RCC 7860 (cell line): ENCODE results near the gene CTSH.
"Not testable (repeated sequence)": the region's sequence is repeated elsewhere in the genome, so short reads cannot be mapped to it uniquely, and the experiment has no call there.

Experiments used
- DNase-seq: peaks from one replicate; pipeline ENCODE4 v3.0.0-alpha.2; 2015; ENCODE audit warnings: low spot score
- FAIRE-seq: peaks from 2 replicates; lab custom pipeline; 2012; peaks lifted over from hg19 to GRCh38; lab: Jason Lieb, UNC

The CTSH gene

DNA sequence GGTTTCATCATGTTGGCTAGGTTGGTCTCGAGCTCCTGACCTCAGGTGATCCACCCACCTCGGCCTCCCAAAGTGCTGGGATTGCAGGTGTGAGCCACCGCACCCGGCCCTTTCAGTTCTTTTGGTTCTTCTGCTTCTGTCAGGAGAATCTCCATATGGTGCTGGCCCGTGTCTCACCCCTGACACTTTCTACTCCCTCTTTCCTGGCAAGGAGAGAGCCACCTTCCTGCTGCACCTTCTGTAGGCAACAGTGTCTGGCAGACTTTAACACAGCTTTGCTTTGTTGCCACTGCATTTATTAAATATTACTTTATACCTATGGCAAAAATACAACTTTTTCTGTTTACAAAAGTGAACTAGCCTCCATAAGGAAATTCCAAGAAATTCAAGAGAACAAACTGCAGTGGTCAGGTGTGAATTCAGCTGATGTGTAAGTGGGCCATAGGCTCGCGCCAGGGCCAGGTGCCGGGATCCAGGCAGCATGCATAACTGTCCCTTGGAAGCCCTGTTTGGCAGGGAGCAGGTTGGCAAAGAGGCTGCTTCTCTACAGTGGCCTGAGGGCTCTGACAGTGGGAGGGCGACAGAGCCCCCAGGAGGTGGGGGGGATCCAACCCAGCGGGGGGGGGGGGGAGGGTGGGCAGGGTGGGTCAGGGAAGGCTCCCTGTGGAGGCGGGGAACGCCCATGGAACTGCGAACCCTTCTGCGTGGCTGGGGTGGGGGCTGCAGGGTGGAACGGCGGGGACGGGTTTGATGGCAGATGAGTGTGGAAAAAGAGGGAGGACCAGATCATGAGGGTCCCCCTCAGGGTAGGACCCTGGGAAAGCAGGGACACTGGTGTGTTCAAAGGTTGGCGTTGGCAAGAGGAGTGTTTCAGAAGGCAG is 21.1 kb downstream of the CTSH start:
- DNase-seq, result no peak
- FAIRE-seq, result no peak

DNA sequence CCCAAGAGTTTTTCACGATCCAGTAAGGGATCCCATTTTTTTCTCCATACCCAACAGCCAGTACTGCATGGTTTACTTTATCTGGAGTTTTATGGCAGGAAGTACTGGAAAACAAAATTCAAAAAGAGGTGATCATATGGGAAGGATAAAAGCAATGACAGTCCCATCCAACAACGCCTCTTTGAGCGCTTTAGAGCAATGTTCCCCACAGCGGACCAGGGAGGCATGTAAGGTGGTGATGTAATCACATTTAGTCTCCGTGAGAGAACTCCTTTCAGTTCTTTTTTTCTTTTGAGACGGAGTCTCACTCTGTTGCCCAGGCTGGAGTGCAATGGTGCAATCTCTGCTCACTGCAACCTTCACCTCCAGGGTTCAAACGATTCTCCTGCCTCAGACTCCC is 21.8 kb downstream of the CTSH start:
- FAIRE-seq (no peak), DNase-seq (no peak)

DNA sequence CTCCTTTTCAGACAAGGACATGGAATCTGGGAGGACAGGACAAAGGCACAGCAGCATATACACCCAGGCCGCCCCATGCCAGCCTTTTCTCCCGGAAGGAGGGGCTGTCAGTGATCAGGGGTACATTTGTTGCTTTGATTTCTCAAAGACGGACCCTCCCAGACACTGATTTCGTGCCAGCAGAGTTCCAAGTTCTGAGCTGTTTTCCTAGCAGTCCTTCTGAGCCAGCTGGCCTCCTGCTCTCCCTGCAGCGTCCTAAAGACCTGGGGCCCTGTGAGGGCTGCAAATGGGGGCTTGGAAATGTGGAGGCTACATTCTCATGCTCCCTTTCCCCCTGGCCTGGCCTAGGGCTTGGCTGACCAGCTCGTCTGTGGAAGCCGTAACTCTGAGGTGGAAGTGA is 22.3 kb downstream of the CTSH start:
- DNase-seq (no peak), FAIRE-seq (no peak)

DNA sequence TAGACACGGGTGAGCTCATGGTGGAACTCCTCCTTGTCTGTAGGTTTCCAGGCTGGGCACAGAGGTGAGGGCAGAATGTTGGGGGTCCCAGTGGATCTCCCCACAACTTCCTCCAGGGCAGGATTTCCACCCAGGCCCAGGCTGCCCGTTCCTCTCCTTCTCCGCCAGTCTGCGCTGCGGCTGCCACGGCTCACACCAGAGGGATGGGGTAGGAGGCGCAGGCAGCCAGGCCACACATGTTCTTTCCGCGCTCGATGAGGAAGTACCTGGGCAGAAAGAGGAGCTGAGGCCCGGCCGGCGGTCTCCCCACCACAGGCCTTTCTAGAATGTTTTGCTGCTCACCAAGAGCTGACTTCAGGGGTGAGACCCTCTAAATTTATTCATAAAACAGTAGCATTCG is 22.9 kb downstream of the CTSH start:
- no peak for DNase-seq
- no peak for FAIRE-seq

GRCh38 chr15:78921517-78921916 is 23.3 kb downstream of the CTSH start:
- FAIRE-seq, result no peak

DNA sequence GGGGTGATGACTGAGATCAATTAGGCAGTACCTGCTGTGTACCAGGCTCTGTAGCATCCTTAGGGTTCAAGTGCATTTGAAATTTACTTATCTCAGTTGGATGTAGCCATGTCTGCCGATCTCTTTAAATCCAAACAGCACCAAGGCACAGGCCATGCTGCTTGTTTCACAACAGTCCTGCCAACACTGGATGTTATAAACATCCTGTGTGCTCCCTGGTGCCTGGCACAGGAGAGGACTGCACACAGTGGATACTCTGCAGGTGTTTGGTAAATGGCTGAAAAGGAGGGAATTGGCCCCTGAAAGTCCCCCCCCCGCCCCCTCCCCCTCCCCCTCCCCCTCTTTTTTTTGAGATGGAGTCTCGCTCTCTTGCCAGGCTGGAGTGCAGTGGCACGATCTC is 27.0 kb downstream of the CTSH start:
- FAIRE-seq (no peak), DNase-seq (no peak)

More at GRCh38 chr15:78921517-78921916, 23.3 kb downstream of the CTSH start:
- no peak for DNase-seq

DNA sequence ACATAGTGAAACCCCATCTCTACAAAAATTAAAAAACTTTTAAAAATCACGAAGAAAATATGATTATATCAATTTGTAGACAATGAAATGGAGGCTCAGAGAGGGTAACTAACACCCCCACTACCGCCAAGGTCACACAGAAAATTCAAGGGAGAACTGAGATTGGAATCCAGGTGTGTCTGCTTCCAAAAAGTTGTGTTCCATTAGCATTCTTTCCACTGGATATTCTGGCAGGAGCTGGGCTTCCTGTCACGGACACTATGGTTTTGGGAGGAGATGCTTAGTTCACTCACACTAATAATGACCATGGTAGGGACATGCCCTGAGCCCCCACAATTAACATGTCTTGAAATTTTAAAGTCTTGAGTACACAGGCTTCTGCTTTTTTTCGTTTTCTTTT is 28.8 kb downstream of the CTSH start:
- no peak for DNase-seq
- FAIRE-seq, result no peak

GRCh38 chr15:78915341-78916087 is 29.3 kb downstream of the CTSH start:
- FAIRE-seq, result no peak

DNA sequence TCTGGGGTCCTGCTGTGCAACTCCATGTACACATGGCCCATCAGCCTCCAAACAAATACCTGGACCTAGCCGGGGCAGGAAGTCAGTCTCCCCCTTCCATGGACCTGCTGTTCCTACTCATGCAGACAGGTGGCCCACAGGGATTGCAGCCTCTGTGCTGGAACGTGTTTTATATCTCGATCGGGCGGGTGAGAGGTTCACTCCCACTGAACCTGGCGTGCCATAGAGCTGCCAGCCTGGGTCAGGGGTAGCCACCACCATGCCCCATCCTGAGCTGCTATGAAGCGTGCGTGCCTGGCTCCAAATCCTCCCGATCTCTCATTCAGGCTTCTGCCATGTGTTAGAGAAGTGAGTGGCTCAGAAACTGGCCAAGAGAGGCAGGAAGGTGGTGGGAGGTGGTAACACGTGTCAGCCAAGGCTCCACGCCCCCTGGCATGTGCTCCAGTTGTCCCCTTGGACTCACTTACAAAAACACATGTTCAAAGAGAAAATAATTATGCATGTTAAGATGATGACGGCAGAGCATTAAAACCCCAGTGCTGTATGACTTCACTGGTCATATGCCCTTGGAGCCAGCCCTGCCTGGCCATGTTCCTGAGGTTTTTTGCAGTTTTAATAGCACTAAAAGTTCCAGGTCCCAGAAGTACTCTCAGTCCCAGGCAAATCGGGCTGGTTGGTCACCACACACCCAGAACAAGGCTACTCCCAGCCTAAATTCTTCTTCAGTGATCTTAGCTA is 30.6 kb downstream of the CTSH start:
- DNase-seq (no peak), FAIRE-seq (no peak)

More at GRCh38 chr15:78915341-78916087, 29.3 kb downstream of the CTSH start:
- DNase-seq, result peak; percentile 36

- DNase-seq, result no peak
- no peak for FAIRE-seq
These were observed 31.8 kb downstream of the CTSH start for GRCh38 chr15:78913012-78913411.

GRCh38 chr15:78912316-78912715 is 32.5 kb downstream of the CTSH start:
- DNase-seq (no peak), FAIRE-seq (no peak)

DNA sequence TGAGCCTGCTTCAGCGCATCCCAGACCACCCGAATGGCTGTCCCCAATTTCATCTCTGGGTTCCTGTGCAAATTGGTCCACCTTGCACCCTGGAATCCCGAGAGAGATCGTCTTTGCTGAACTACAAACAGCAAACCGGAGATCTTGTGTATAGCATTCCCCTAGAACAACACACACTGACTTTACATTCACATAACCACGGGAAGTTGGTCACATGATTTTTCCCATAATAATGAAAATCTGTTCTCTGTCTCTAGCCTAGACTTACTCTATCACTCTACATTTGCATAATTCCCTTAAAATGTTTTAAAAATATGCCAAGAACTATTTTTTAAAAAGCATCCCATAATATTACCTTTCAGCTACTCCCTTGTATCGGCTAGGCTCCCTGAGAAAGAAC is 34.6 kb downstream of the CTSH start:
- DNase-seq (no peak), FAIRE-seq (no peak)

- no peak for FAIRE-seq
- DNase-seq, result peak; percentile 22
These were observed 35.0 kb downstream of the CTSH start for GRCh38 chr15:78909791-78910228.

GRCh38 chr15:78909160-78909695 is 35.6 kb downstream of the CTSH start:
- FAIRE-seq, result no peak

DNA sequence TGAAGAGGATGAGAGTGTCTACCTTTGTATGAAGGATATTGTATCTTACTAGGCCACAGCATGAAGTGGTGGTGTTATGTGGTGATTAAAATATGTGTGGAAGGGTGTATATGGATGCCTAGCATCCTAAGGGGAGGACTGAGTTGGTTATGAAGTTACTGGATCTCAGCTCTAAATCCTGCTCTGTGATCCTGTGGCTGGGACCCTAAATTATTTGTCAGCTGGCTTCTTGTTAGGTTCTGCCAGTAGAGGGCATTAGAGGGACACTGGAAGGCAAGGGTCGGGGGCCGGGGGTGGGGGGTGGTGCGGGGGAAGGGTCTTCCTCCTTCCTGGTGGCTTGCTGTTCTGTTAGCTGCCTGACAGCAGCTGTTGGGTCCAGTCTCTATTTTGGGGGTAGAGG is 37.3 kb downstream of the CTSH start:
- no peak for DNase-seq
- no peak for FAIRE-seq

More at GRCh38 chr15:78909160-78909695, 35.6 kb downstream of the CTSH start:
- no peak for DNase-seq

DNA sequence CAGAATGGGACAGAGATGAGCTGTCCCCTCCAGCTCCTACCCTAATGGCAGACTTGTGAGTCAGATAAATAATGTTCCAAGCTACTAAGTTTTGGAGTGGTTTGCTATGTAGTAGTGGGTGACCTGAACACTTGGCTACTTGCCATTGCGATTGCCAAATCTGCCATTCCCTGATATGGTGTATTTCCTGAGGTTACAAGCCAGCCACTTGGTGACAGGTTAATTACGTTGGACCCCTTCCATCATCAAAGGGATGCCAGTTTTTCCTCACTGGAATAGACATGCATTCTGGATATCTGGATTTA is 38.6 kb downstream of the CTSH start:
- FAIRE-seq (peak; percentile 86), DNase-seq (peak; percentile 95)

DNA sequence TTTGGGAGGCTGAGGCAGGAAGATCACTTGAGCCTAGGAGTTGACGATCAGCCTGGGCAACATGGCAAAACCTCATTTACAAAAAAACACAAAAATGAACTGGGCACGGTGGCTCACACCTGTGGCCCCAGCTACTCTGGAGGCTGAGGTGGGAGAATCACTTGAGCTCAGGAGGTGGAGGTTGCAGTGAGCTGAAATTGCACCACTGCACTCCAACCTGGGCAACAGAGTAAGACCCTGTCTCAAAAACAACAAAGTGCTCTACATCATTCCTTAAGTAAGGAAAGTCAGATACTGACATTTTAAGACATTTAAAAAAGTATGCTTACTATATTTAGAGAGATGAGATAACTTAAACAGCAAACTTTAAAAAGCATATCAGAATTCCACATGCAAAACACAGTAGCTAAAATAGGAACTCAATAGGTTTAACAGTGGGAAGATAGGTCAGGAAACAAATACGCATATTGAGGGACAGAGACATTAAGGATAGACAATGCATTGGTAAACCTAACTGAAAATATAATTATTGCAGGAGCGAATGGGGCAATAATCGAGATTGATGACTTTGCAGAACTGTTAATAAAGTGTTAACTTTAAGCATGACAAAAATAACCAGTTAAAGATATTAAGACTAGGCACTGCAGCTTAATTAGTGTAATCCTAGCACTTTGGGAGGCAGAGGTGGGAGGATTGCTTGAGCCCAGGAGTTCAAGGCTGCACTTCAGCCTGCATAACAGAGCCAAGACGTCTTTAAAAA is 40.1 kb downstream of the CTSH start:
- no peak for DNase-seq
- no peak for FAIRE-seq

GRCh38 chr15:78902281-78903032 is 42.4 kb downstream of the CTSH start:
- peak; percentile 49 for DNase-seq
- peak; percentile 86 for FAIRE-seq

DNA sequence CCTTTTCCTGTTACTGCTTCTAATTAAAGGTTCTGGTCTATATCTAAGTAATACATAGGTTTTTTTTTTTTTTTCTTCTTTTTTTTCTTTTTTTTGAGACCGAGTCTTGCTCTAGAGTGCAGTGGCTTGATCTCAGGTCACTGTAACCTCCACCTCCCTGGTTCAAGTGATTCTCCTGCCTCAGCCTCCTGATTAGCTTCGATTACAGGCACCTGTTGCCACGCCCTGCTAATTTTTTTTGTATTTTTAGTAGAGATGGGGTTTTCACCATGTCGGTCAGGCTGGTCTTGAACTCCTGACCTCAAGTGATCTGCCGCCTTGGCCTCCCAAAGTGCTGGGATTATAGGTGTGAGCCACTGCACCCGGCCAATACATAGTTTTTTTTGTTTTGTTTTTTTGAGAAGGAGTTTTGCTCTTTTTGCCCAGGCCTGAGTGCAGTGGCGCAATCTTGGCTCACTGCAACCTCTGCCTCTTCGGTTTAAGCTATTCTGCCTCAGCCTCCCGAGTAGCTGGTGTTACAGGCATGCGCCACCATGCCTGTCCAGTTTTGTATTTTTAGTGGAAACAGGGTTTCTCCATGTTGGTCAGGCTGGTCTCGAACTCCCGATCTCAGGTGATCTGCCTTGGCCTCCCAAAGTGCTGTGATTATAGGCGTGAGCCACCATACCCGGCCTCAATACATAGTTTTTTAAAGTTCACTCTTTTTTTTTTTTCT is 43.9 kb downstream of the CTSH start:
- not testable (repeated sequence) for DNase-seq, FAIRE-seq
